HG03558 (cell line): ENCODE results near the gene NMU.
"Not testable (repeated sequence)": the region's sequence is repeated elsewhere in the genome, so short reads cannot be mapped to it uniquely, and the experiment has no call there.

Source experiments
- ATAC-seq: cut with Tn5 transposase; IDR thresholded peaks from one replicate; pipeline ENCODE4 v1.9.1; 2021; ENCODE audit warnings: moderate number of reproducible peaks; ENCODE audit not compliant: unreplicated experiment; ENCODE audit errors: extremely low read depth

Gene NMU

DNA sequence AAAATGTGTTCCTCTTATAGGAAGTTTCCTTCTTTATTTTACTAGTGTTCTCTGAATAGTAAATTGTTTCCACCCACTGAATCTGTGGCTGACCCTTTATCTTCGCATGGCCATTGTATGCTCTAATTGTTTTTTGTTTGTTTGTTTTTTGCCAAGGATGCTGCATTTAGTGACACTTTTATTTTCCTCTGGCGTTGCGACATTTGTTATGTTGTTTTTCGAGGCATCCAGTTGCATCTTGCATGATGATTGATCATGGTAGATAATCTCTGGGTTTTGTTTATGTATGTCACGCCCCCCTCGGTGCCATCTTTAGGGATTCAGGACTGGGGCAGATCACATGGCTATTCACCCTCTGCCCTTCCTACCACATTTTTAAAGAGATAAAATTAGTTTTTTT is 2.2 kb downstream of the NMU start:
- no peak for ATAC-seq

DNA sequence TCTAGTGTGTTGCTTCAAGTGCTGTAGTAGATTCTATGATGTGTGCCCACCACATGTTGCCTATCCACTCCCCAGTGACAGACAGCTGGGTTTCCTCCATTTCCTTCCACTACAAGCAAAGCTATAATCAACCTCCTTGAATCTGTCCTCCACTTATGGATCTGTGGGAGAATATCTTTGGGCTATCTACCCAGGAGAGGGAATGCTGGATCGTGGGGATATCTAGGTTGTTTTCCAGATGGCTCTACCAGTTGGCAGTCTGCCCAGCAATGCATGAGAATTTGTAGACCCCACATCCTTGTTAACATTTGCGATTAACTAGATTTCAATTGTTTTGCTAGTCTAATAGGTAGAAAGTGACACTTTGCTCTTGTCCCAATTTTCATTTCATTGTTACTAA is 10.3 kb downstream of the NMU start:
- ATAC-seq, result no peak

DNA sequence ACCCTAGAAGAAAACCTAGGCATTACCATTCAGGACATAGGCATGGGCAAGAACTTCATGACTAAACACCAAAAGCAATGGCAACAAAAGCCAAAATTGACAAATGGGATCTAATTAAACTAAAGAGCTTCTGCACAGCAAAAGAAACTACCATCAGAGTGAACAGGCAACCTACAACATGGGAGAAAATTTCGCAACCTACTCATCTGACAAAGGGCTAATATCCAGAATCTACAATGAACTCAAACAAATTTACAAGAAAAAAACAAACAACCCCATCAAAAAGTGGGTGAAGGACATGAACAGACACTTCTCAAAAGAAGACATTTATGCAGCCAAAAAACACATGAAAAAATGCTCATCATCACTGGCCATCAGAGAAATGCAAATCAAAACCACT is 12.0 kb downstream of the NMU start:
- ATAC-seq, result not testable (repeated sequence)

DNA sequence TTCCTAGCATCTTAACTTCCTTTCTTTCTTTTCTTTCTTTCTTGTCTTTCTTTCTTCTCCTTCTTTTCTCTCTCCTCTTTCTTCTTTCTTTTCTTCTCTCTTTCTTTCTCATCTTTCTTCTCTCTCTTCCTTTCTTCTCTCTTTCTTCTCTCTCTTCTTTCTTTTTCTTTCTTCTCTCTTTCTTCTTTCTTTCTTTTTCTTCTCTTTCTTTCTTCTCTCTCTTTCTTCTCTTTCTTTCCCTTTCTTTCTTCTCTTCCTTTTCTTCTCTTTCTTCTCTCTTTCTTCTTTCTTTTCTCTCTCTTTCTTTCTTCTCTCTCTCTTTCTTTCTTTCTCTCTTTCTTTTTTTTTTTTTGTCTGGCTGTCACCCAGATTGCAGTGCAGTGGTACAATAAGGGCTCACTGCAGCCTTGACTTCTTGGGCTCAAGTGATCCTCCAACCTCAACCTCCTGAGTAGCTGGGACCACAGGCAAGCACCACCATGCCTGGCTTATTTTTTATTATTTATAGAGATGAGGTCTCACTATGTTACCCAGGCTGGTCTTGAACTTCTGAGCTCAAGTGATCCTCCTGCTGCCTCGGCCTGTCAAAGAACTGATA is 17.5 kb downstream of the NMU start:
- no peak for ATAC-seq

DNA sequence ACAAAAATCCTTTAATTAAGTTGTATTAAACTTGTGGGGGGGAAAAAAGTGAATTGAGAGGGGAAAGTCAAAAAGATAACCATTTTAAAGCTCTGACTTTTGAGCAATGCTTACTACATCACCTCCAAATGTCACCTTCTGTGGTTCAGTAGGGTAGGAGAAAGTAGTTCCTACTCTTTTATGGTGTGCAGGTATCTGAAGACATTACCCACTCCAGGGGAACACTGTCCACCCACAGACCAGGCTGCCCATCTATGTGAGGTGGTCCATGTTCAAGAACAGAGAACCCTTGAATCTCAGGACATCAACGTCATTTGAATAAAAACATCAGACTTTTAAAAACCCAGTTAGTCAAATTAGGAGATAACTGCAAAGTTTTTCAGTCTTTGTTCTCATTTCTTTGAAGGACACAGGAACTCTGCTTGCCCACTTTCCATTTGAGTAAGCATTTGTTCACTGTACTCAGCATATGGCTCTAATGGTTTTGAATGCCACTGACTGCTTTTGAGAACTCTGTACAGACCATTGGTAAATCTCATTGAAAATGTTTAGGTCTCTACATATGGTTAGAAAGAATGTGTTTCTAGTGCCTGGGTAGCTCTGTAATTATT is 18.4 kb downstream of the NMU start:
- peak; percentile 96 for ATAC-seq

DNA sequence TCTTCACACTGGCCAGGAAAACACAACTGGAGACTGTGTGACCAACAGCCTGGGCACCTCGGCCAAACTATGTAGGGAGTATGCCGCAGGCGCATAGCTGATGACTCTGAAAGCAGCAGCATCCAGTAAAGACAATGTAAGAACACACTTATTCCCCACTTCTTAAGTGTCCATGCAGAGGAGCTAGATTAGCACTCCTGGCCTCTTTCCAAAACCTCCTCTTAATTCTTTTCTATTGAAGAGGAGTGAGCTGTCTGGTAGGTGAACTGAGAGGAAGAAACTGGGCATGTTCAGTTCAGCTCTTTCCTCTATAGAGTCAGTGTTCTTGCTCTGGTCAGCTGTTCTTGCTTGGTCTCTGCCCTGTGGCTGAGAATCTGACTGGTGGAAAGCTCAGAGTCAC is 21.1 kb downstream of the NMU start:
- ATAC-seq, result no peak

DNA sequence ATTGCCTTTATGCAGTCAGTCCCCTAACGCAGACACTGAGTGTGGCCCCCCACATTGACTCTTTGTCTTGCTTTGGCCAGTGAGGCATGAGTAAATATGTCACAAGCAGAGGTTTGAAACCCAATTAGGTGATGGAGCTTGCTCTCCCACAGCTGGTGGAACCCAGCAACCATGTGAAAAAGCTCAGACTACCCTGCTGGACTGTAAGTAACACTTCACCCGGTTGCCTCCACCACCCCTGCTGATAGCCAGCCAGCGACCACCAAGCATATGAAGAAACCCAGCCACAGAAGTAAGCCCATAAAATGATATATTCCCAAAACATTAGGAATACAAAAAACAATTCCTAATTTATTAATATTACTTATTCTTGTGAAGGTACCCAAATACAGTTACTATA is 22.5 kb downstream of the NMU start:
- ATAC-seq, result no peak

DNA sequence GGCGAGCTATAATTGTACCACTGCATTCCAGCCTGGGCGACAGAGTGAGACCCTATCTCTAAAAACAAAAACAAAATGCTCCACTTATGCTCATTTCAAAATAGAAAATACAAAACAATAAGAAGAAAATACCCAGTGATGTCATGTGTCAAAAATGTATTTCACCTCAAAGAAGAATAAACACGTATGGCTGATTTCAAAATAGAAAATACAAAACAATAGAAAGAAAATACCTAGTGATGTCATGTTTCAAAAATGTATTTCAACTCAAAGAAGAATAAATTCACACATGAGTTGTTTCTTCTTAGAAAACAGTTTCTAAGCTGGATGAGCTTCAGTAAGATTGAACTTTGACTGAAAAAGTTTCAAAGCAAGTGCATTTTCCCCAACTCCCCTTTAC is 23.8 kb downstream of the NMU start:
- no peak for ATAC-seq

DNA sequence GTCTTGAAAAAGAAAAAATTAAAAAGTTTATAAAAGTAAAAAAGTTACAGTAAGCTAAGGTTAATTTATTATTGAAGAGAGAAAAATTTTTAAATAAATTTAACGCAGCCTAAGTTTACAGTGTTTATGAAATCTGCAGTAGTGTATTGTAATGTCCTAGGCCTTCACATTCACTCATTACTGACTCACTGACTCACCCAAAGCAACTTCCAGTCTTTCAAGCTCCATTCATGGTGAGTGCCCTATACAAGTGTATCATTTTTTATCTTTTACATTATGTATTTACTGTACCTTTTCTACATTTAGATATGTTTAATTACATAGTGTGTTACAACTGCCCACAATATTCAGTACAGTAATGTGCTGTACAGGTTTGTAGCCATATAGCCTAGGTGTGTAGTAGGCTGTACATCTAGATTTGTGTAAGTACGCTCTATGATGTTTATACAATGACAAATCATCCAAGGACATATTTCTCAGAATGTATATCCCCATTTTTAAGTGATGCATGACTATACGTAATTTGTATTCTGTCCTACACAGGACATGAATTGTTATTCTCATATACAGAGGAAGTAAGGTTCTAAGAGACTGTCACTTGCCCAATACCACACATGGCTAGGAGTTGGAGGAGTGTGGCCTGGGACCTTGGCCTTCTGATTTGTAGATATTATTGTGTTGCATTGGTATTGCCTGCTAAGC is 24.6 kb downstream of the NMU start:
- ATAC-seq, result no peak

DNA sequence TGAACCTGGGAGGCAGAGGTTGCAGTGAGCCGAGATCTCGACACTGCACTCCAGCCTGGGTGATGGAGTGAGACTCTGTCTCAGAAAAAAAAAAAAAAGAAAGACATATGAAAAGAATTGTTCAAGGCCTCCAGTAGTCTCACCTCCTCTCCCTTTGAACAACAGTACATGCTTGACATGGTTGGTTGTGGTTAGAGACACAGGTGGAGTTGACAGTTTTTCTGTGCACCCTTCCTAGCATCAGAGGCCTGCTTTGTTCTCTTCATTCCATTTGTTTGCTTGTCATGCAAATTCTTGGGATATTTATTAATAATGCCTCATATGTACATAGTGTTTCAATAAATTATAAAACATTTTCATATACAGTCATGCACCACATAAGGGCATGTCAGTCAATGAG is 25.7 kb downstream of the NMU start:
- ATAC-seq, result no peak

DNA sequence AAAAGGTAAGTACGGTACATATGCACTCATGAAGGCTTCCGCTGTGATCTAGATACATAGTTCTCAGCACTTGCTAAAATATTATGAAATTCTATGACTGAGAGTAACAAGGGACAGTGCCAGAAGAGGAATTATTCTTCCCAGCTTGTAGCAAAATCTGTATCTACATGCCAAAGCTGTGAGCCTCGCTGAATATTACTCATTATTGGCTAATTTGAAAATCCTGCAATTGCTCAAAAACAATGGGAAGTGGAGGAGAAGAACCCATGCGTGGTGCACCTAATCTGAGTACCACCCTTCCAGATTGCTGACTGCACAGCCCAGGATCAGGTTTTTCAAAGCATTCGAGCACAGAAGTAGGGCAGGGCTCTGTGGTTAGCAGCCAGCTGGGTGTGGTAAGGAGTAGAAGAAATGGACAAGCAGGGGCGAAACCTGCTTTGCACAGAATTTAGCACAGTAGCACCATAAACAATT is 26.7 kb downstream of the NMU start:
- ATAC-seq, result no peak

DNA sequence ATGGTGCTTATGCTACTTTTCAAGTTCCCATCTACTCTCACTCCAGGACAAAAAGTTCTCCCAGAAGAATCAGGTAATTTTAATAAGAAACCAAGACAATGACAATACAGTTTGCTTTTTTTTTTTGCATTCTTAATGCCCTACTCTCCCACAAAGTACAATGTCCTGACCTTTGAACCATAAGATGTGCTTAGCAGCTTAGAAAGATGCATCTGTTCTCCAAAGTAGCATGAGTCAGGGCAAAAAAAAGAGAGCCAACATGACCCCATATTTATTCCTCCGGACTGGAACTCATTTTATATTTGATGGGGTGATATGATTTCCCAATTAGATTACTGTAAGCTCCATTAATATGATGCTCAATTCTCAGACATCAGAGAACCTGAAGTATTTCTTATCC is 27.5 kb downstream of the NMU start:
- no peak for ATAC-seq

DNA sequence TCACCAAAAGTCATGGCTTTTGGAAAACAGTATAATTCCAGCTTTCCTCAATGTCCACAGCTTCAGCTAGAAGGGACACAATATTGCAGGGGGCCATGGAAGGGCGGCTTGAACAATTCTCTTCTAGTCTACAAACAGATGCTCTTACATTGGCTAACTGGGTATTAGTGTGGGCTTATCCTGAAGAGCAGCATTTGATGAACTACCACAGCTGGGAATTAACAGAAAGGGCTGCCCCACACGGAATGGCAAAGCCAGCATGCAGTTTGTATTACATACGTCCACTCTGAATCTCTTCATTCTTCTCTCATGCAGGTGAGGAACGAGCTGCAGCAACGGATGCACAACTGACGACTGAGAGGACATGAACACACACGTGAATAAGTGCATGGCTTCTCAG is 31.1 kb downstream of the NMU start:
- no peak for ATAC-seq

DNA sequence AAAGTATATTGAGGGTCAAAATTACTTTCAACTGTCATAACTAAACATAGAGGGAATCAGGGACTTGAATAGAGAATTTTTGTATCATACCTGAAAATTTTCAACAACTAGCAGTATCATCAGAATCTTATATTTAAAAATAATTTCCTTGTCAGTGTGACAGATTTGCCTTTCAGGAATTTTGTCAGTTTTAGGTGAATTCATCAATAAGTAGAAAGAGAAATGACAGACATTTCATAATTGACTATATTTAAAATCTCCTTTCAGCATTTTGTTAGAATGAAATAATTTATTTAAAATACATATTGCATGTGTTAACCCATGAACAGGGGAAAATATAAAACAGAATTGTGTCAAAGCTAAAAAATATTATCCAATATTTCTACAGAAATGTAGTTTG is 35.5 kb downstream of the NMU start:
- ATAC-seq, result no peak

DNA sequence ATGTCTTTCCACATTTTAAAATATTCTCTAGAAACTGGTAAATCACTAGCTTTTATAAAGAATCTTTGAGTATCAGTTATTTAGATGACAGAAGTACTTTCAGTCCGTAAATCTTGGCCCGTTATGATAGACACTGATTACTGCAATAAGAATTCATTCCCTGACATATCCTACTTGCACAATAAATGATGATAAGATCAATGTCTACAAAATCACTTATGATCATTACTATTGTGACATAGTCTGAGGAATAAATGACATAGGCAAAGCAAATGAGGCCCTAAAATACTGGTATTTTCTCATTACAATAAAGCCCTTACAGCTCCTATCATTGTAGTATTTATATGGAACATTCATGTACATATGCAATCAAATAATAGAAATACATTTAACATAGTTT is 37.5 kb downstream of the NMU start:
- ATAC-seq, result no peak

DNA sequence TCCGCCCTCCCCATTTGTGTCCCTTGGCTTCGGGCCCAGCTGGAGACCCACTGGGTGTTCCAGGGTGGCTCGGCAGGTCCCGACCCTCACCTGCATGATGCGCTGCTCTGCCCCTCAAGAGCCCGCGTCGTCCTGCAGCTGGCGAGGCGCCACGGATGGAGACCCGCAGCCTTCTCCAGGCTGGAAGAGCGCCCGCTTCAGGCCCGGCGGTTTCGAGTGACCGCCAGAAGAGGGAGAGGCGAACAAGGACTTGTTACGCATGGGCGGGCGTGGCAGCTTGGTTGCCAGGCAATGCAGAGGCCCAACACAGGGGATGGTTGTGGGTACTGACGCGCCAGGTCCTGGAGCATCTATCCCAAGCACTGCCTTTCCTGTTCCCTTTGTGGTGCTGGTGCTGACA is 44.1 kb downstream of the NMU start, which contains the start of gene PDCL2:
Gene PDCL2, minus strand, starts transcription at position 232 of the 400 bp plus-strand sequence. Its CDS starts 136 bp downstream, at position 96.
- no peak for ATAC-seq

DNA sequence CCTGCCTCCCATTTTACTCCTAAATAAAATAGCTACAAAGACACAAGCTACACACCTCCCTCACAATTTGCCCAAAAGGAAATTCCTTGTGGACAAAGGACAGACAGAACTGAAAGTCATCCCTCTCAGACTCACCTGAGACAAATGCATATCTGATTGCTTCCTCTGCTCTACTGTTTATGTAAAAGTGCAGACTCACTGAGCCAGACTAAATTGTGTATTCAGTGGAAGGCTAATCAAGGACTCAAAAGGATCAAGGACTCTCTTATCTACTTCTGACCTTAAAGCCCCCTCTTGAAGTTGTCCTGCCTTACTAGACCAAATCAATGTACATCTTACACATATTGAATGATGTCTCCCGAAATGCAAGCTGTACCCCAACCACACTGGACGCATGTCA is 47.9 kb downstream of the NMU start:
- no peak for ATAC-seq

DNA sequence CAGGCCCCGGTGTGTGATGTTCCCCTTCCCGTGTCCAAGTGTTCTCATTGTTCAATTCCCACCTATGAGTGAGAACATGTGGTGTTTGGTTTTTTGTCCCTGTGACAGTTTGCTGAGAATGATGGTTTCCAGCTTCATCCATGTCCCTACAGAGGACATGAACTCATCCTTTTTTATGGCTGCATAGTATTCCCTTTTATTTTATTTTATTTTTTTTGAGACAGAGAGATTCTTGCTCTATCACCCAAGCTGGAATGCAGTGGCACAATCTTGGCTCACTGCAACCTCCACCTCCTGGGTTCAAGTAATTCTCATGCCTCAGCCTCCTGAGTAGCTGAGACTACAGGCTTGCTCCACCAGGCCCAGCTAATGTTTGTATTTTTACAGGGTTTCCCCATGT is 53.3 kb downstream of the NMU start:
- ATAC-seq, result not testable (repeated sequence)

DNA sequence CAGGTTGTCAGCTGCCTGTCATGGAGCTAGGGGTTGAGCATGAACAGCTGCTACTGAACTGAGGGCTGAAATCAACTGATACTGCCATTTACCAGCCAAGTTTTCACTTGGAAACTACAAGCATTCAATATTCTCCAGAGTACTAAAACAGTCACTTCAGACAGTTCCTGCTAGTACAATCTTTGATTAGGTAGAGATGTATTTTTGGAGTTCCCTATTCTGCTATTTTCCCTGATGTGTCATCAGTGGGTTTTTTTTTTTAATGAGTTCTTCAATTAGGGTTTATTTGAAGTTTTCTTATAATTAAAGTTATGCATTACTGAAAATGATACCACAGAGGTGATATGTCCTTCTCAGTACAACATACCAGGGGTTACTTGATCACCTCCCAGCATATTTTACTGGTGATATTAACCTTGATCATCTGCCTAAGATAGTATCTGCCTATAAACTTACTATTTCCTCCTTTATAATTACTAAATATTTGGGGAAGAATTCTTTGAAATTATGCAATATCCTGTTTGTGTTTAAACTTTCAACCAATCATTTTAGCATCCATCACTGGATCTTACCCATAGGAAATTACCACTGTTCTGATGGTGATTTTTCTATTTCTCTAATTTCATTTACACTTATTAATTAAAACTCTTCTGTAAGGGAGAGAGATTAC is 57.6 kb downstream of the NMU start:
- no peak for ATAC-seq

DNA sequence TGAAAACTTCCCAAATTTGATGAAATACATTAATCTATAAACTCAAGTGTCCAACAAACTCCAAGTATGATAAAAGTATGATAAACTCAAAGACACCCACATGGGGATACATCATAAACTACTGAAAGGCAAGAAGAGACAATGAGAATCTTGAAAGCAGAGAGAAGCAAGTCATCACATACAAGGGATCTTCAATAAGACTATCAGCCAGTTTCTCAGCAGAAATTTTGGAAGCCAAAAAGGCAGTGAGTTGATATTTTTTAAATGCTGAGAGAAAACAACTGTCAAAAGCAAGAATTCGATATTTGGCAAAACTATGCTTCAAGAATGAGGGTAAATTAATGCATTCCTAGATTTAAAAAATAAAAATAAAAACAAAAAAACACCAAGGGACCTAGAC is 60.6 kb downstream of the NMU start:
- ATAC-seq, result no peak

DNA sequence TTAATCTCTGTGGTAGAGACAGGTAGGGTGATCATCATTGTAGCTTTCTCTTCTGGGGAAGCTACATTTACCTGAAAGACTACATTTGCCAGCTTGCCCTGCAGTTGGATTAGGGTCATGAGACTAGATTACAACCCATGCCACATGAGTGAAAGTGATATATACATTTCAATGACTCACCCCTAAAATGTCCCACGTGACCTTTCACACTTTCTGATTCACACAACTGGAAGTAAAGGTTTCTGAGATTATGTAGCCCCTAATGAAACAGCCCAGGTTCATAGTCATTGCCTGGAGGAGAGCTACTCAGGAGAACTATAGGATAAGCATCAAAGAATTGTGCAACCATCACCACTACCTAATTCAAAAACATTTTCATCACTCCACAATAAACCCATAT is 61.8 kb downstream of the NMU start:
- no peak for ATAC-seq
